Peyer's patch (tissue), 4 donors: ENCODE results near the gene IVD.
A peak's percentile ranks its signal among the peaks of the same experiment; 100 is the strongest.

Experiments used
- CTCF ChIP-seq, 6 experiments: fragments of 450-650 bp in 4 of 6; fragments of 200-600 bp in 2 of 6; sonication (generic) in 1 of 6; IDR thresholded peaks; one replicate each; pipeline ENCODE4 v1.5.1; 2017 to 2019; ENCODE audit warnings: antibody characterized with exemption in 6 of 6, mild to moderate bottlenecking in 3 of 6, moderate library complexity in 1 of 6
- POLR2A ChIP-seq, 2 donors: fragments of 450-650 bp; IDR thresholded peaks; one replicate each; pipeline ENCODE4 v1.5.1; 2017; ENCODE audit warnings: antibody characterized with exemption in 2 of 2, mild to moderate bottlenecking in 2 of 2, moderate library complexity in 2 of 2

- TF ChIP-seq CTCF (IDR thresholded peaks at IDR 0.05) (peak; percentile 77 to 99 (median 94)), POLR2A (IDR thresholded peaks at IDR 0.05) (no peak)
Measured at GRCh38 chr15:40421246-40422157, 15.9 kb downstream of the IVD start.
